ENCODE data around the gene TBX3.

The TBX3 gene

DNA sequence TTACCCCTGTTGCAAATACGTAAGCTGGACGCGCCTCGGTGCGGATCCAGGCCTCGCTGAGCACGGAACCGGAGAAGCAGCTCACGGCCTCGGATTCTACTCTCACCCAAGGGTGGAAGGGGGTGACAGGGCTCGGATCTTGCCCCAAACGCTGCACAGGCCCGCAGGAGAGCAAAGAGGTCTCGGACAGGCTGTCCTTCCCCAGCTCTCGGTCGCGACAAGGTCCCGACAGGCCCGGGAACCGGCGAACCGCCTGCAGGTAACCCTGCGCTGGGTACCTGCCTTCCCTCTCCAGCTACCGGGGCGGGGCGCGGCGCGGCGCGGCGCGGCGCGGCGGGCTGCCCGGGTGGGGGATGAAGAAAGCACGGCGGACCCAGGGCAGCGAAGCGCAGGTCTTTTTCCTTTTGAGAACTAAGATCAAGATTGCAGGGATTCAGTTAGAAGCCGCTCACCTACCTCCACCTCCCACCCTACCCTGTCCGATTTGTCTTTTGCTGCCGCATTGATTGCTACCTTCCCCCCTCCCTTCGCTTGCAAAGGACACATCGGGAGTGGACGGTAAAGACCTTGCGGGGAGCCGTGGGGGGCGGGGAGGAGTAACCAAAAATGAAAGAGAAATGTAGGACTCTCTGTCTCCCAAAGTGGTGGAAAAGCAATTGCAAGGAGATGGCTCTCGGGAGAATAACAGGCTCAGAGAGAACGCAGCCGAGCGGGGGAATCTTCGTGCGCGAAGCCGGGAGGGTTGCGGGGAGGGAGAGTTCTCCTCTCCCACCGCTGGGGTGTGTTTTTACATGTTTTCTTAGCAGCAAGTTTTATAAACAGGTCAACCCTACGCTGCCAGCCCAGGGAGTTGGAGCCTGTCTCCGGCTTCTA lies 8.4 kb upstream of the TBX3 start:
- TF ChIP-seq CTCF (IDR thresholded peaks at IDR 0.05; ENCODE audit: low read depth, low read length, missing control alignments): no peak
- peak overlapping the region; percentile 61 for H3K4me3 ChIP-seq (replicated peaks; ENCODE audit: low read depth, low read length)
- no peak for DNase-seq (ENCODE audit: extremely low read depth, low read depth)

DNA sequence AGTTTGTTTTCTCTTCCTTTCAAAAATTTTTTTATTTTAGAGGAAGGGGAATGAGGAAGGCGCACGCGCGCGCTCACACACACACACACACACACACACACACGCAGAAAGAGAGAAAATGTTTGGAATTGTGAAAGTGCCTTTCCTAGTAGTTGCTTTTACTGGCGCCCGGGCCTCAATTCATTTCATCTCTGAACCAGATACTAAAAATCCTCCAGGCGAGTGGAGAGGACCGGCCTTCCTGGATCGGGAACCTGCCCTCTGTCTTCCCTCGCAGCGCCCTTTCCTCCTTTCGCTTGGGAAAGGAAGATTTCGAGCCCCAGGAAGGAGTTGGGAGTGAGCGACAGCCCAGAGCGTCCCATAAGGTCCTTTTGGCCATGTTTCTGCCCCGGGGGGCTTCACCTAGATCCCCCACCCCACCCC lies 7.8 kb upstream of the TBX3 start:
- peak overlapping the region; percentile 61 for H3K4me3 ChIP-seq (replicated peaks; ENCODE audit: low read depth, low read length)
- TF ChIP-seq CTCF (IDR thresholded peaks at IDR 0.05; ENCODE audit: low read depth, low read length, missing control alignments): no peak
- DNase-seq (ENCODE audit: extremely low read depth, low read depth): no peak

DNA sequence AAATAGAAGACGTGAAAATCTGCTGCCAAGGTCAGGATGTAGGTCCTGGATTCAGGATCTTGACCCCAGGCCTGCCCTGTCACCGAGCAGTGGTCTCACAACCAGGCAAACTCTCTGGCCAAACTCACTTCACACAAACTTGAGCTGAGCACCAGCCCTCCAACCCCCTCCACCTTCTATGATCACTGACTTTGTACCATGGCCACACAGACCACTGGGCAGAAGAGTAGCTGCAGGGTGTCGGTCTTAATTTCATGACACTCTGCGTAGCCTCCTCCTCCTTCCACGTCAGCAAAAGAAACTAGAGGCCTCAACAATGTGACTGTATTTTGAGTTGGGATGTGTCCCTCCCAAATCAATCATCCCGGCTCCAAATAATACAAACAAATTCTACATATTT lies 7.2 kb upstream of the TBX3 start:
- no peak for DNase-seq (ENCODE audit: extremely low read depth, low read depth)
- H3K4me3 ChIP-seq (replicated peaks; ENCODE audit: low read depth, low read length): peak overlapping the region; percentile 61
- no peak for TF ChIP-seq CTCF (IDR thresholded peaks at IDR 0.05; ENCODE audit: low read depth, low read length, missing control alignments)

- no peak for DNase-seq (ENCODE audit: extremely low read depth, low read depth)
- no peak for TF ChIP-seq CTCF (IDR thresholded peaks at IDR 0.05; ENCODE audit: low read depth, low read length, missing control alignments)
- peak overlapping the region; percentile 61 for H3K4me3 ChIP-seq (replicated peaks; ENCODE audit: low read depth, low read length)
Observed at GRCh38 chr12:114690267-114691135, 6.5 kb upstream of the TBX3 start.

GRCh38 chr12:114689075-114689994 lies 5.4 kb upstream of the TBX3 start:
- TF ChIP-seq CTCF (IDR thresholded peaks at IDR 0.05; ENCODE audit: low read depth, low read length, missing control alignments): no peak
- no peak for DNase-seq (ENCODE audit: extremely low read depth, low read depth)

GRCh38 chr12:114688256-114688845 lies 4.4 kb upstream of the TBX3 start:
- no peak for DNase-seq (ENCODE audit: extremely low read depth, low read depth)
- peak overlapping the region; percentile 73; the same call in 1 of the 2 replicates for H3K4me3 ChIP-seq (replicated peaks; ENCODE audit: low read depth, low read length)
- TF ChIP-seq CTCF (IDR thresholded peaks at IDR 0.05; ENCODE audit: low read depth, low read length, missing control alignments): no peak

More at GRCh38 chr12:114689075-114689994, 5.4 kb upstream of the TBX3 start:
- H3K4me3 ChIP-seq (replicated peaks; ENCODE audit: low read depth, low read length): no peak overlapping the region

All from HFF-Myc (cell line).